ENCODE measurements around the gene ZNF521.

ZNF521 gene

GRCh38 chr18:25243257-25243656 is 108.7 kb downstream of the ZNF521 start:
- no peaks in the 10 kb centered on the region for H3K9me3 ChIP-seq (ENCODE audit: control insufficient read depth, insufficient read depth, low read length)
- no peak overlapping the region for H3K4me3 ChIP-seq (ENCODE audit: low read depth, low read length)
- no peaks in the 10 kb centered on the region for H3K36me3 ChIP-seq (ENCODE audit: control insufficient read depth, insufficient read depth, low read length)
- no peak overlapping the region for H3K9ac ChIP-seq (ENCODE audit: low read depth, low read length)
- no peaks in the 10 kb centered on the region for H3K27me3 ChIP-seq (ENCODE audit: control insufficient read depth, insufficient read depth, low read length)
- H3K4me1 ChIP-seq (ENCODE audit: control insufficient read depth, insufficient read depth, low read length): no peaks in the 10 kb centered on the region

GRCh38 chr18:25240420-25240770 is 111.6 kb downstream of the ZNF521 start:
- Histone ChIP-seq H3K9ac (ENCODE audit: low read depth, low read length) (no peak overlapping the region), H3K9me3 (ENCODE audit: control insufficient read depth, insufficient read depth, low read length) (no peaks in the 10 kb centered on the region), H3K4me1 (ENCODE audit: control insufficient read depth, insufficient read depth, low read length) (no peaks in the 10 kb centered on the region), H3K36me3 (ENCODE audit: control insufficient read depth, insufficient read depth, low read length) (no peaks in the 10 kb centered on the region), H3K4me3 (ENCODE audit: low read depth, low read length) (no peak overlapping the region), H3K27me3 (ENCODE audit: control insufficient read depth, insufficient read depth, low read length) (no peaks in the 10 kb centered on the region)

- Histone ChIP-seq H3K9ac (ENCODE audit: low read depth, low read length) (no peak overlapping the region), H3K4me3 (ENCODE audit: low read depth, low read length) (no peak overlapping the region), H3K36me3 (ENCODE audit: control insufficient read depth, insufficient read depth, low read length) (no peaks in the 10 kb centered on the region), H3K4me1 (ENCODE audit: control insufficient read depth, insufficient read depth, low read length) (no peaks in the 10 kb centered on the region), H3K27me3 (ENCODE audit: control insufficient read depth, insufficient read depth, low read length) (no peaks in the 10 kb centered on the region), H3K9me3 (ENCODE audit: control insufficient read depth, insufficient read depth, low read length) (no peaks in the 10 kb centered on the region)
Observed at GRCh38 chr18:25239581-25240419, 112.2 kb downstream of the ZNF521 start.

GRCh38 chr18:25239151-25239550 is 112.8 kb downstream of the ZNF521 start:
- no peaks in the 10 kb centered on the region for H3K27me3 ChIP-seq (ENCODE audit: control insufficient read depth, insufficient read depth, low read length)
- H3K4me3 ChIP-seq (ENCODE audit: low read depth, low read length): no peak overlapping the region
- no peaks in the 10 kb centered on the region for H3K36me3 ChIP-seq (ENCODE audit: control insufficient read depth, insufficient read depth, low read length)
- no peaks in the 10 kb centered on the region for H3K4me1 ChIP-seq (ENCODE audit: control insufficient read depth, insufficient read depth, low read length)
- H3K9me3 ChIP-seq (ENCODE audit: control insufficient read depth, insufficient read depth, low read length): no peaks in the 10 kb centered on the region
- no peak overlapping the region for H3K9ac ChIP-seq (ENCODE audit: low read depth, low read length)

GRCh38 chr18:25237571-25238267 is 114.2 kb downstream of the ZNF521 start:
- no peaks in the 10 kb centered on the region for H3K27me3 ChIP-seq (ENCODE audit: control insufficient read depth, insufficient read depth, low read length)
- no peaks in the 10 kb centered on the region for H3K36me3 ChIP-seq (ENCODE audit: control insufficient read depth, insufficient read depth, low read length)
- no peaks in the 10 kb centered on the region for H3K9me3 ChIP-seq (ENCODE audit: control insufficient read depth, insufficient read depth, low read length)
- H3K9ac ChIP-seq (ENCODE audit: low read depth, low read length): no peak overlapping the region
- H3K4me3 ChIP-seq (ENCODE audit: low read depth, low read length): no peak overlapping the region
- no peaks in the 10 kb centered on the region for H3K4me1 ChIP-seq (ENCODE audit: control insufficient read depth, insufficient read depth, low read length)

- no peak overlapping the region for H3K4me3 ChIP-seq (ENCODE audit: low read depth, low read length)
- no peak overlapping the region for H3K9ac ChIP-seq (ENCODE audit: low read depth, low read length)
- H3K9me3 ChIP-seq (ENCODE audit: control insufficient read depth, insufficient read depth, low read length): no peaks in the 10 kb centered on the region
- no peaks in the 10 kb centered on the region for H3K27me3 ChIP-seq (ENCODE audit: control insufficient read depth, insufficient read depth, low read length)
- no peaks in the 10 kb centered on the region for H3K4me1 ChIP-seq (ENCODE audit: control insufficient read depth, insufficient read depth, low read length)
- no peaks in the 10 kb centered on the region for H3K36me3 ChIP-seq (ENCODE audit: control insufficient read depth, insufficient read depth, low read length)
Observed at GRCh38 chr18:25236736-25237135, 115.2 kb downstream of the ZNF521 start.

- Histone ChIP-seq H3K36me3 (ENCODE audit: control insufficient read depth, insufficient read depth, low read length) (no peaks in the 10 kb centered on the region), H3K9ac (ENCODE audit: low read depth, low read length) (no peak overlapping the region)
Observed at GRCh38 chr18:25235401-25236042, 116.4 kb downstream of the ZNF521 start.

GRCh38 chr18:25234740-25235345 is 117.1 kb downstream of the ZNF521 start:
- Histone ChIP-seq H3K9me3 (ENCODE audit: control insufficient read depth, insufficient read depth, low read length) (no peaks in the 10 kb centered on the region), H3K9ac (ENCODE audit: low read depth, low read length) (no peak overlapping the region), H3K4me1 (ENCODE audit: control insufficient read depth, insufficient read depth, low read length) (peaks cover 2% of the 10 kb centered on the region), H3K36me3 (ENCODE audit: control insufficient read depth, insufficient read depth, low read length) (no peaks in the 10 kb centered on the region), H3K4me3 (ENCODE audit: low read depth, low read length) (no peak overlapping the region), H3K27me3 (ENCODE audit: control insufficient read depth, insufficient read depth, low read length) (no peaks in the 10 kb centered on the region)

More at GRCh38 chr18:25235401-25236042, 116.4 kb downstream of the ZNF521 start:
- peaks cover 2% of the 10 kb centered on the region for H3K4me1 ChIP-seq (ENCODE audit: control insufficient read depth, insufficient read depth, low read length)
- H3K9me3 ChIP-seq (ENCODE audit: control insufficient read depth, insufficient read depth, low read length): no peaks in the 10 kb centered on the region
- H3K27me3 ChIP-seq (ENCODE audit: control insufficient read depth, insufficient read depth, low read length): no peaks in the 10 kb centered on the region
- H3K4me3 ChIP-seq (ENCODE audit: low read depth, low read length): no peak overlapping the region

- Histone ChIP-seq H3K4me3 (ENCODE audit: low read depth, low read length) (no peak overlapping the region), H3K27me3 (ENCODE audit: control insufficient read depth, insufficient read depth, low read length) (no peaks in the 10 kb centered on the region), H3K9ac (ENCODE audit: low read depth, low read length) (no peak overlapping the region), H3K36me3 (ENCODE audit: control insufficient read depth, insufficient read depth, low read length) (no peaks in the 10 kb centered on the region), H3K9me3 (ENCODE audit: control insufficient read depth, insufficient read depth, low read length) (no peaks in the 10 kb centered on the region), H3K4me1 (ENCODE audit: control insufficient read depth, insufficient read depth, low read length) (peaks cover 2% of the 10 kb centered on the region)
Observed at GRCh38 chr18:25234322-25234639, 117.7 kb downstream of the ZNF521 start.

- Histone ChIP-seq H3K4me3 (ENCODE audit: low read depth, low read length) (no peak overlapping the region), H3K9me3 (ENCODE audit: control insufficient read depth, insufficient read depth, low read length) (no peaks in the 10 kb centered on the region), H3K36me3 (ENCODE audit: control insufficient read depth, insufficient read depth, low read length) (no peaks in the 10 kb centered on the region), H3K4me1 (ENCODE audit: control insufficient read depth, insufficient read depth, low read length) (peaks cover 2% of the 10 kb centered on the region), H3K9ac (ENCODE audit: low read depth, low read length) (no peak overlapping the region), H3K27me3 (ENCODE audit: control insufficient read depth, insufficient read depth, low read length) (no peaks in the 10 kb centered on the region)
Observed at GRCh38 chr18:25233528-25234321, 118.2 kb downstream of the ZNF521 start.

- Histone ChIP-seq H3K9me3 (ENCODE audit: control insufficient read depth, insufficient read depth, low read length) (no peaks in the 10 kb centered on the region), H3K9ac (ENCODE audit: low read depth, low read length) (no peak overlapping the region), H3K4me3 (ENCODE audit: low read depth, low read length) (no peak overlapping the region), H3K27me3 (ENCODE audit: control insufficient read depth, insufficient read depth, low read length) (no peaks in the 10 kb centered on the region), H3K4me1 (ENCODE audit: control insufficient read depth, insufficient read depth, low read length) (peaks cover 2% of the 10 kb centered on the region), H3K36me3 (ENCODE audit: control insufficient read depth, insufficient read depth, low read length) (no peaks in the 10 kb centered on the region)
Observed at GRCh38 chr18:25231327-25231691, 120.7 kb downstream of the ZNF521 start.
